22Rv1 (cell line): ENCODE data around the gene YEATS4.

Experiments
- ZFX ChIP-seq: fragments of 450-650 bp; IDR thresholded peaks from 2 replicates; pipeline ENCODE4 v1.6.1; 2017; ENCODE audit warnings: antibody characterized with exemption, borderline replicate concordance
- TF ChIP-seq, protein P1 (sequence below): fragments of 450-650 bp; IDR thresholded peaks from 2 replicates; pipeline ENCODE4 v1.5.1; 2017; ENCODE audit warnings: mild to moderate bottlenecking

DNA sequence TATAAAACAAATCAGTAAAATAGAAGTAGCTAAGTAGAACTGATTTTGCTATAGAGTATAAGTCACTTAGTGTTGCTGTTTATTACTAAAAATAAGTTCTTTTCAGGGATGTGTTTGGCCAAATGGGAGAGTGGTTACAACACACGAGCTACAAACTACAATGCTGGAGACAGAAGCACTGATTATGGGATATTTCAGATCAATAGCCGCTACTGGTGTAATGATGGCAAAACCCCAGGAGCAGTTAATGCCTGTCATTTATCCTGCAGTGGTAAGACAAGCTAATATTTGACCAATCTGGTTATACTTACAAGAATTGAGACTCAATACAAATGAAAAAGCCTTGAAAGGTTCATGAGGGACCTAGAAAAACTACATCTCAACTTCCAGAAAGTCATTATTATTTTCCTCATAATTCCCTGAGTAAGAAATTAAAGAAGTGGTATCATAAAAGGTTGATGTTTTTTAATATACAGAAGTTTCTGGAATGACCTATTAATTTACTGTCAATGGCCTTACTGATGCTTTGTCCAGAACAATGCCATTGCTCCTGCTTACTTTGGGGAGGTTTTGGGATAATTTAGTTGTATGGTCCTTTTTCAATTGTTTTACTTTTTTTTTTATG, 9.4 kb upstream of the YEATS4 start:
- TF ChIP-seq, protein P1, sequence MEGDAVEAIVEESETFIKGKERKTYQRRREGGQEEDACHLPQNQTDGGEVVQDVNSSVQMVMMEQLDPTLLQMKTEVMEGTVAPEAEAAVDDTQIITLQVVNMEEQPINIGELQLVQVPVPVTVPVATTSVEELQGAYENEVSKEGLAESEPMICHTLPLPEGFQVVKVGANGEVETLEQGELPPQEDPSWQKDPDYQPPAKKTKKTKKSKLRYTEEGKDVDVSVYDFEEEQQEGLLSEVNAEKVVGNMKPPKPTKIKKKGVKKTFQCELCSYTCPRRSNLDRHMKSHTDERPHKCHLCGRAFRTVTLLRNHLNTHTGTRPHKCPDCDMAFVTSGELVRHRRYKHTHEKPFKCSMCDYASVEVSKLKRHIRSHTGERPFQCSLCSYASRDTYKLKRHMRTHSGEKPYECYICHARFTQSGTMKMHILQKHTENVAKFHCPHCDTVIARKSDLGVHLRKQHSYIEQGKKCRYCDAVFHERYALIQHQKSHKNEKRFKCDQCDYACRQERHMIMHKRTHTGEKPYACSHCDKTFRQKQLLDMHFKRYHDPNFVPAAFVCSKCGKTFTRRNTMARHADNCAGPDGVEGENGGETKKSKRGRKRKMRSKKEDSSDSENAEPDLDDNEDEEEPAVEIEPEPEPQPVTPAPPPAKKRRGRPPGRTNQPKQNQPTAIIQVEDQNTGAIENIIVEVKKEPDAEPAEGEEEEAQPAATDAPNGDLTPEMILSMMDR: no peak
- TF ChIP-seq ZFX: no peak
